Measurements from ENCODE around the gene RHNO1. TPM values are rescaled to one million over a fixed set of nuclear protein-coding genes. Genes with fewer than 3 reads are reported as not detected.

The RHNO1 gene
- total RNA-seq, 4 donors from 2014 or later, result 17.2 to 33.1 (median 21.0) TPM

- DNase-seq (ENCODE audit: low spot score in 2 of 2), result no peak
- H3K27ac ChIP-seq, result peak overlapping the region; percentile 4
- peaks cover 26% of the 10 kb centered on the region for H3K36me3 ChIP-seq
- no peak for TF ChIP-seq POLR2A (IDR thresholded peaks at IDR 0.05)
- TF ChIP-seq CTCF (IDR thresholded peaks at IDR 0.05), result no peak
- TF ChIP-seq POLR2AphosphoS5 (IDR thresholded peaks at IDR 0.05), result no peak
- TF ChIP-seq EP300 (IDR thresholded peaks at IDR 0.05), result no peak
- H3K9me3 ChIP-seq, result no peaks in the 10 kb centered on the region
- H3K27me3 ChIP-seq, result no peaks in the 10 kb centered on the region
- H3K4me1 ChIP-seq, result no peaks in the 10 kb centered on the region
- no peak overlapping the region for H3K4me3 ChIP-seq
- WGBS, result 75% methylated on average over 21 of the region's 25 CpGs
Observed at GRCh38 chr12:2854669-2855453, 22.2 kb upstream of the RHNO1 start.

- Histone ChIP-seq H3K27ac (no peak overlapping the region), H3K27me3 (no peaks in the 10 kb centered on the region), H3K4me3 (no peak overlapping the region), H3K36me3 (peaks cover 27% of the 10 kb centered on the region), H3K4me1 (no peaks in the 10 kb centered on the region), H3K9me3 (no peaks in the 10 kb centered on the region)
- WGBS, result 93% methylated on average over 7 of the region's 7 CpGs
- no peak for TF ChIP-seq CTCF (IDR thresholded peaks at IDR 0.05)
- no peak for TF ChIP-seq POLR2A (IDR thresholded peaks at IDR 0.05)
- no peak for TF ChIP-seq EP300 (IDR thresholded peaks at IDR 0.05)
- no peak for TF ChIP-seq POLR2AphosphoS5 (IDR thresholded peaks at IDR 0.05)
- no peak for DNase-seq (ENCODE audit: low spot score in 2 of 2)
Observed at GRCh38 chr12:2855546-2855945, 21.5 kb upstream of the RHNO1 start.

- H3K9me3 ChIP-seq, result no peaks in the 10 kb centered on the region
- peaks cover 27% of the 10 kb centered on the region for H3K36me3 ChIP-seq
- H3K4me3 ChIP-seq, result no peak overlapping the region
- no peak for DNase-seq (ENCODE audit: low spot score in 2 of 2)
- H3K27ac ChIP-seq, result no peak overlapping the region
- H3K4me1 ChIP-seq, result no peaks in the 10 kb centered on the region
- H3K27me3 ChIP-seq, result no peaks in the 10 kb centered on the region
- TF ChIP-seq POLR2AphosphoS5 (IDR thresholded peaks at IDR 0.05) (no peak), POLR2A (IDR thresholded peaks at IDR 0.05) (no peak), CTCF (IDR thresholded peaks at IDR 0.05) (no peak), EP300 (IDR thresholded peaks at IDR 0.05) (no peak)
- WGBS, result 88% methylated on average over 3 of the region's 3 CpGs
Observed at GRCh38 chr12:2856051-2856450, 21.0 kb upstream of the RHNO1 start.

GRCh38 chr12:2857021-2857431, 20.0 kb upstream of the RHNO1 start, which contains the start of gene TEX52:
Gene TEX52, minus strand, starts transcription at chr12:2857039. Its CDS starts 13 bp downstream, at chr12:2857026.
- Histone ChIP-seq H3K4me3 (no peak within 1 kb of the TSS), H3K27me3 (no peaks in the 10 kb centered on the region), H3K36me3 (peaks cover 27% of the 10 kb centered on the region), H3K27ac (no peak within 1 kb of the TSS), H3K4me1 (no peaks in the 10 kb centered on the region), H3K9me3 (no peaks in the 10 kb centered on the region)
- 100% methylated on average over 3 of the region's 3 CpGs for WGBS
- TF ChIP-seq POLR2AphosphoS5 (IDR thresholded peaks at IDR 0.05), result no peak
- no peak for TF ChIP-seq CTCF (IDR thresholded peaks at IDR 0.05)
- DNase-seq (ENCODE audit: low spot score in 2 of 2), result no peak

GRCh38 chr12:2857576-2857975, 19.4 kb upstream of the RHNO1 start:
- WGBS, result 92% methylated on average over 7 of the region's 7 CpGs
- TF ChIP-seq CTCF (IDR thresholded peaks at IDR 0.05) (no peak), POLR2A (IDR thresholded peaks at IDR 0.05) (no peak), POLR2AphosphoS5 (IDR thresholded peaks at IDR 0.05) (no peak), EP300 (IDR thresholded peaks at IDR 0.05) (no peak)
- Histone ChIP-seq H3K4me1 (no peaks in the 10 kb centered on the region), H3K4me3 (no peak overlapping the region), H3K36me3 (peaks cover 27% of the 10 kb centered on the region), H3K9me3 (no peaks in the 10 kb centered on the region), H3K27ac (no peak overlapping the region), H3K27me3 (no peaks in the 10 kb centered on the region)
- no peak for DNase-seq (ENCODE audit: low spot score in 2 of 2)

All from suprapubic skin (tissue), 4 donors.